Measurements from ENCODE around the gene MCM8. TPM values are rescaled to one million over a fixed set of nuclear protein-coding genes. Genes with fewer than 3 reads are reported as not detected.

Gene MCM8
- polyA plus RNA-seq, 3 donors: 12.8 to 18.8 (median 17.3) TPM

- DNase-seq: no peak
These were observed 90.7 kb downstream of the MCM8 start for GRCh38 chr20:6040958-6041807.

DNA sequence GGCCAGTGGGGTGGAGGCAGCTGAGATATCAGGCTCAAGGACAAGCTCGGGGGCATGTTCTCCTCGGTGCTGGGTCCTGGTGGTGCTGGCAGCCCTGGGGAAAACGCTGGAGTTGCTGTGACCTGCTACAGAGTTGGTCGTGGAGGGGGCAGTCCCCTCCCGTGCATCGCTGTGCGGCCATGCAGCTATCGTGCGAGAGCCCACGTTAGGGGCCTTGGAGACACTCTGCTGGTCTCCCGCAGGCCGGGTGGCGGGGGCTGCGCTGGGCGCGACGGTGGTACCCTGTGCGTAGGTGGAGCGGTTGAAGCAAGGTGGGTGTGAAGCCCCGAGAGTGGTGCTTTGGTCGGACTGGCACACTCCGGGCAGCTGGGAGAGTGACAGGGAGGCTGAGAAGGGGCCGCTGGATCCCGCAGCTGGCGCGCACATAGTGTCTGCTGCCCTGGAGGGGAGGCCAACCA is 91.4 kb downstream of the MCM8 start:
- no peak for DNase-seq

- DNase-seq: no peak
These were observed 93.7 kb downstream of the MCM8 start for GRCh38 chr20:6044115-6044514.

DNA sequence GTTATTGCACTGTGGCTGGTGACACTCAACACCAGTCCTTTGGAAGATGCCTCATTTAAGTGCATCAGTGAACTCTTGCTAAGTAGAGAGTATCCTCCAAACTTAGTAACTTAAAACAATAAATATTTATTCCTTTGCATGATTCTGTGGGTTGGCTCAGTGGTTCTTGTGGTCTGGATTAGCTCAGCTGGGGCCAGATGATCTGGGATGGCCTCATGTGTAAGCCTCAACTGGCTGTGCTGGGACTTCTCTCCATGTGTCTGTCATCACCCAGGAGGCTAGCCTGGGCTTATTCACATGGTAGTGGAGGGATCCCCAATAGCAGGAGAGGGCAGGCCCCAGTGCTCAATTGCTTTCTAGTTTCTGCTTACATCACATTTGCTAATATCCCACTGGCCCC is 95.1 kb downstream of the MCM8 start:
- DNase-seq: no peak

GRCh38 chr20:6046432-6046831 is 96.0 kb downstream of the MCM8 start:
- no peak for DNase-seq

- no peak for DNase-seq
These were observed 97.9 kb downstream of the MCM8 start for GRCh38 chr20:6048391-6048790.

Other genes with a start within 250 kb of the MCM8 start
- 1 to 10 TPM; 8.2 to 9.4 (median 9.3) TPM for gene SHLD1, start 200.3 kb upstream of the MCM8 start, polyA plus RNA-seq (ENCODE audit: insufficient read length in 3 of 3)
- 1 to 10 TPM; 2.8 to 4.6 (median 3.2) TPM for gene CHGB, start 39.1 kb upstream of the MCM8 start, polyA plus RNA-seq (ENCODE audit: insufficient read length in 3 of 3)
- 10 to 100 TPM; 16.5 to 18.4 (median 18.0) TPM for gene TRMT6, start 119 bp upstream of the MCM8 start, polyA plus RNA-seq (ENCODE audit: insufficient read length in 3 of 3)
- 10 to 100 TPM; 78.2 to 87.2 (median 84.4) TPM for gene CRLS1, start 55.5 kb downstream of the MCM8 start, polyA plus RNA-seq (ENCODE audit: insufficient read length in 3 of 3)
- gene LRRN4, start 103.4 kb downstream of the MCM8 start, polyA plus RNA-seq (ENCODE audit: insufficient read length in 3 of 3): 10 to 100 TPM; 15.1 to 16.9 (median 15.8) TPM
- 1 to 10 TPM; 3.6 to 6.0 (median 5.4) TPM for gene FERMT1, start 172.4 kb downstream of the MCM8 start, polyA plus RNA-seq (ENCODE audit: insufficient read length in 3 of 3)

All from renal pelvis (tissue), 4 donors.